IMR-90 (cell line): ENCODE measurements around the gene KRTAP5-9. TPM values are rescaled to one million over a fixed set of nuclear protein-coding genes. Genes with fewer than 3 reads are reported as not detected.

Experiments used
- ATAC-seq: fragments of 200-7000 bp; cut with Tn5 transposase; 2 replicates; pipeline ENCODE4 v1.9.1; 2020; ENCODE audit warnings: low read depth, mild to moderate bottlenecking, moderate library complexity
- BruUV-seq: library from RNA; stranded (reverse); fragments of 400-500 nt; replicated peaks from 2 replicates; lab custom pipeline; 2021; lab: Mats Ljungman, UMichigan
- CTCF ChIA-PET: fragments of 300-600 bp; formaldehyde crosslinking; extraction: SDS; loops from one replicate; lab custom pipeline; 2021; ENCODE audit warnings: antibody characterized with exemption; lab: Yijun Ruan, JAX
- POLR2A ChIA-PET: fragments of 300-600 bp; sonication (Branson Sonifier 250); formaldehyde crosslinking; loops from one replicate; lab custom pipeline; 2022; ENCODE audit warnings: antibody characterized with exemption; ENCODE audit not compliant: unreplicated experiment; lab: Charles Lee
- DNase-seq: peaks from one replicate; pipeline ENCODE4 v3.0.0; 2013
- H2AFZ ChIP-seq: replicated peaks from 2 replicates; pipeline ENCODE3; 2013; ENCODE audit warnings: low read length, mild to moderate bottlenecking; ENCODE audit not compliant: poor library complexity
- H2AK5ac ChIP-seq: 2 replicates; pipeline ENCODE4 v1.6.1; 2013; ENCODE audit warnings: low read depth, low read length, inconsistent platforms
- H2AK9ac ChIP-seq: replicated peaks from 2 replicates; pipeline ENCODE3; 2013; ENCODE audit warnings: mild to moderate bottlenecking, low read depth, low read length, moderate library complexity; ENCODE audit not compliant: poor library complexity
- H2BK120ac ChIP-seq: 2 replicates; pipeline ENCODE4 v1.6.1; 2013; ENCODE audit warnings: low read depth, low read length, inconsistent platforms
- H2BK15ac ChIP-seq: 3 replicates; pipeline ENCODE4 v1.6.1; 2013; ENCODE audit warnings: low read depth, low read length, inconsistent platforms
- H2BK20ac ChIP-seq: 2 replicates; pipeline ENCODE4 v1.6.1; 2013; ENCODE audit warnings: low read depth, mild to moderate bottlenecking, inconsistent platforms, low read length, moderate library complexity
- H2BK5ac ChIP-seq: 2 replicates; pipeline ENCODE4 v1.6.1; 2013; ENCODE audit warnings: mild to moderate bottlenecking, low read depth, low read length, inconsistent platforms; ENCODE audit not compliant: poor library complexity, severe bottlenecking
- H3K14ac ChIP-seq: replicated peaks from 2 replicates; pipeline ENCODE4 v1.6.1; 2013; ENCODE audit warnings: low read depth, low read length, inconsistent platforms
- H3K18ac ChIP-seq: 2 replicates; pipeline ENCODE4 v1.6.1; 2013; ENCODE audit warnings: low read depth, low read length, control low read depth
- H3K23ac ChIP-seq: 2 replicates; pipeline ENCODE4 v1.6.1; 2013; ENCODE audit warnings: low read depth, low read length, inconsistent platforms
- H3K27ac ChIP-seq: 2 replicates; pipeline ENCODE4 v1.5.1; 2013; ENCODE audit warnings: mild to moderate bottlenecking, control low read depth, low read length; ENCODE audit not compliant: insufficient read depth
- H3K27me3 ChIP-seq: 2 replicates; pipeline ENCODE4 v1.6.1; 2013; ENCODE audit warnings: low read length; ENCODE audit not compliant: control insufficient read depth, insufficient read depth
- H3K36me3 ChIP-seq: 2 replicates; pipeline ENCODE4 v1.6.1; 2013; ENCODE audit warnings: low read length, mixed read lengths; ENCODE audit not compliant: control insufficient read depth, insufficient read depth
- H3K4ac ChIP-seq: 2 replicates; pipeline ENCODE4 v1.6.1; 2013; ENCODE audit warnings: low read depth, low read length, inconsistent platforms
- H3K4me1 ChIP-seq: 2 replicates; pipeline ENCODE4 v1.6.1; 2013; ENCODE audit warnings: low read length, mixed read lengths; ENCODE audit not compliant: control insufficient read depth, insufficient read depth
- H3K4me2 ChIP-seq: 2 replicates; pipeline ENCODE4 v1.6.1; 2013; ENCODE audit warnings: low read depth, mild to moderate bottlenecking, control low read depth, low read length, moderate library complexity
- H3K4me3 ChIP-seq: 2 replicates; pipeline ENCODE4 v1.5.1; 2013; ENCODE audit warnings: low read depth, mild to moderate bottlenecking, control low read depth, low read length, moderate library complexity; ENCODE audit not compliant: insufficient read depth
- H3K56ac ChIP-seq: 2 replicates; pipeline ENCODE4 v1.6.1; 2013; ENCODE audit warnings: low read length, inconsistent platforms; ENCODE audit not compliant: insufficient read depth; ENCODE audit errors: extremely low read depth
- H3K79me1 ChIP-seq, 2 experiments: 2 replicates each; pipeline ENCODE4 v1.6.1; 2013; ENCODE audit warnings: low read length in 2 of 2, inconsistent platforms in 1 of 2, low read depth in 1 of 2
- H3K9ac ChIP-seq: 2 replicates; pipeline ENCODE4 v1.6.1; 2013; ENCODE audit warnings: low read depth, low read length, control low read depth
- H3K9me1 ChIP-seq: 2 replicates; pipeline ENCODE4 v1.6.1; 2013; ENCODE audit warnings: low read length, inconsistent platforms; ENCODE audit not compliant: insufficient read depth
- H3K9me3 ChIP-seq: 2 replicates; pipeline ENCODE4 v1.6.1; 2013; ENCODE audit warnings: low read length; ENCODE audit not compliant: control insufficient read depth, insufficient read depth
- H4K20me1 ChIP-seq: 2 replicates; pipeline ENCODE4 v1.6.1; 2013; ENCODE audit warnings: low read length, inconsistent platforms; ENCODE audit not compliant: insufficient read depth
- H4K5ac ChIP-seq: 2 replicates; pipeline ENCODE4 v1.6.1; 2013; ENCODE audit warnings: mild to moderate bottlenecking, low read depth, low read length, control low read depth
- H4K8ac ChIP-seq, 2 experiments: 2 replicates each; pipeline ENCODE4 v1.6.1; 2013; ENCODE audit warnings: low read depth in 2 of 2, low read length in 2 of 2, control low read depth in 1 of 2, inconsistent platforms in 1 of 2
- H4K91ac ChIP-seq: 2 replicates; pipeline ENCODE4 v1.6.1; 2013; ENCODE audit warnings: low read depth, low read length, inconsistent platforms; ENCODE audit not compliant: insufficient read depth
- BHLHE40 ChIP-seq: fragments of 150-350 bp; IDR thresholded peaks from 2 replicates; pipeline ENCODE4 v1.6.1; 2016; ENCODE audit warnings: mild to moderate bottlenecking, low read depth, low read length
- CEBPB ChIP-seq: IDR thresholded peaks from 2 replicates; pipeline ENCODE4 v1.6.1; 2012; ENCODE audit warnings: low read depth, low read length, improper control_type of control experiment
- CHD1 ChIP-seq: IDR thresholded peaks from 2 replicates; pipeline ENCODE4 v1.6.1; 2012; ENCODE audit warnings: low read depth, low read length, improper control_type of control experiment
- FOS ChIP-seq: fragments of 150-350 bp; IDR thresholded peaks from 2 replicates; pipeline ENCODE4 v1.6.1; 2016; ENCODE audit warnings: low read depth, low read length
- MAFK ChIP-seq: IDR thresholded peaks from 2 replicates; pipeline ENCODE4 v1.6.1; 2012; ENCODE audit warnings: low read depth, low read length, improper control_type of control experiment
- MAZ ChIP-seq: IDR thresholded peaks from 2 replicates; pipeline ENCODE4 v1.6.1; 2012; ENCODE audit warnings: low read depth, mild to moderate bottlenecking, low read length, improper control_type of control experiment, moderate library complexity, borderline replicate concordance
- MXI1 ChIP-seq: IDR thresholded peaks from 2 replicates; pipeline ENCODE4 v1.6.1; 2012; ENCODE audit warnings: low read depth, mild to moderate bottlenecking, low read length, moderate library complexity, borderline replicate concordance
- NFE2L2 ChIP-seq: fragments of 150-350 bp; IDR thresholded peaks from 2 replicates; pipeline ENCODE4 v1.6.1; 2016; ENCODE audit warnings: low read depth, mild to moderate bottlenecking, low read length
- POLR2A ChIP-seq: IDR thresholded peaks from 2 replicates; pipeline ENCODE4 v1.6.1; 2012; ENCODE audit warnings: mild to moderate bottlenecking, low read depth, low read length
- RAD21 ChIP-seq: IDR thresholded peaks from 2 replicates; pipeline ENCODE4 v1.6.1; 2012; ENCODE audit warnings: low read length, improper control_type of control experiment
- RCOR1 ChIP-seq: IDR thresholded peaks from 2 replicates; pipeline ENCODE4 v1.6.1; 2012; ENCODE audit warnings: mild to moderate bottlenecking, low read length, improper control_type of control experiment; ENCODE audit not compliant: insufficient replicate concordance
- RFX5 ChIP-seq: IDR thresholded peaks from 2 replicates; pipeline ENCODE4 v1.8.0; 2012; ENCODE audit warnings: low read depth, mild to moderate bottlenecking, low read length, moderate library complexity
- SMC3 ChIP-seq: fragments of 150-350 bp; IDR thresholded peaks from 2 replicates; pipeline ENCODE4 v1.6.1; 2016; ENCODE audit warnings: low read depth, mild to moderate bottlenecking, antibody characterized with exemption, low read length, moderate library complexity
- WGBS, 2 experiments: methylation state at CpG; one replicate each; pipeline versions ENCODE4 v1.1.5 to v1.1.7; 2013; ENCODE audit warnings: missing lambda C conversion rate in 2 of 2; ENCODE audit not compliant: insufficient read length in 1 of 2; ENCODE audit errors: extremely low coverage in 2 of 2; 5-methylcytosine and 5-hydroxymethylcytosine counted together
- dilution Hi-C: fragments of 300-500 bp; cut with HindIII; formaldehyde crosslinking; loops from one replicate; pipeline ENCODE4 v1.14.3; 2018; ENCODE audit warnings: low sequenced_read_pairs; ENCODE audit not compliant: unreplicated experiment
- in situ Hi-C: fragments of 300-500 bp; cut with MboI; formaldehyde crosslinking; loops from 3 replicates; pipeline ENCODE4 v1.14.3; 2019; ENCODE audit warnings: low sequenced_read_pairs, inconsistent platforms, mixed read lengths
- intact Hi-C: fragments of 100-400 bp; cut with micrococcal nuclease; formaldehyde crosslinking; loops from 2 replicates; pipeline ENCODE4 v1.10.0; 2022
- polyA plus RNA-seq, 3 experiments: library from polyadenylated mRNA; depleted of rRNA; stranded (reverse); fragments of >200 nt; gene quantifications; 2 replicates each; pipeline ENCODE4 v1.2.3, GENCODE V29; 2012; ENCODE audit warnings: low replicate concordance in 1 of 3
- total RNA-seq: library from RNA; depleted of rRNA; stranded (reverse); fragments of >200 nt; gene quantifications from 2 replicates; pipeline ENCODE4 v1.2.3, GENCODE V29; 2012
- TF ChIP-seq, protein P1 (sequence below): fragments of 150-350 bp; IDR thresholded peaks from 2 replicates; pipeline ENCODE4 v1.6.1; 2017; ENCODE audit warnings: mild to moderate bottlenecking, antibody characterized with exemption, low read length, low read depth
- TF ChIP-seq, protein P2 (sequence below): fragments of 150-350 bp; IDR thresholded peaks from 2 replicates; pipeline ENCODE4 v1.6.1; 2016; ENCODE audit warnings: low read depth, mild to moderate bottlenecking, low read length, moderate library complexity, borderline replicate concordance
- TF ChIP-seq, protein P3 (sequence below): conservative IDR thresholded peaks from 2 replicates; pipeline ENCODE4 v1.5.1; 2012; ENCODE audit warnings: mild to moderate bottlenecking, low read depth, low read length, improper control_type of control experiment

The KRTAP5-9 gene
- total and polyA plus RNA-seq, 2 of the 4 experiments (the other 2 are of a cell fraction): 0.09 TPM; not detected in 1

DNA sequence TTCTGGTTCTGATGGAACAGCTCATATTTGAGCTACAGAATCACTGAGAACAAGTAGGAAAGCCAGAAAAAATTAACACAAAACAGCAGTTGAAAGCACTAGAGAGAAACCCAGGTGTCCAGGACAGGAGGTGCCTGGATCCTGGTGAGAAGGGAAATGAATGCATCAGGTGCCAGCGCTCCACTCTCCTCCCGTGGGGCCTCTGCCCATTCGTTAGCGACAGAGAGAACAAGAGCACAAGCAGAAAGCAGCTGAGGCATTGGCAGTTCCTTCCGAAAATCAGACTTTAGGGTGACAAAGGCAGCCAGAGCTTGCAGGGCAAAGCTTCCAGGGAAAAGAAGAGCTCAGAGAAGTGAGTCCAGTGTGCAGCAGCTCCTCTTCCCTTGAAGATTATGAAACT, 41.1 kb upstream of the KRTAP5-9 start:
- in situ Hi-C loops: no loop called here
- Histone ChIP-seq H3K18ac (no peak overlapping the region), H4K8ac (no peak overlapping the region), H4K5ac (no peak overlapping the region), H2AK9ac (no peak overlapping the region), H3K14ac (no peak overlapping the region), H4K91ac (no peak overlapping the region), H3K56ac (no peak overlapping the region), H2BK15ac (no peak overlapping the region), H2BK5ac (no peak overlapping the region), H3K9me3 (peaks cover 12% of the 10 kb centered on the region), H4K20me1 (no peaks in the 10 kb centered on the region), H3K4ac (no peak overlapping the region), H2BK20ac (no peak overlapping the region), H3K9ac (no peak overlapping the region), H3K36me3 (peaks cover 10% of the 10 kb centered on the region; the same call in 1 of the 2 replicates), H3K79me1 (no peaks in the 10 kb centered on the region), H3K9me1 (no peaks in the 10 kb centered on the region), H3K23ac (no peak overlapping the region), H3K4me3 (no peak overlapping the region), H3K27me3 (no peaks in the 10 kb centered on the region), H3K4me2 (no peak overlapping the region), H2AFZ (no peak overlapping the region), H3K27ac (no peak overlapping the region), H2AK5ac (no peak overlapping the region), H3K4me1 (no peaks in the 10 kb centered on the region), H2BK120ac (no peak overlapping the region)
- intact Hi-C loops: no loop called here
- BruUV-seq: no TSS peak
- CTCF ChIA-PET: no interaction called here
- ATAC-seq (no peak), DNase-seq (no peak)
- dilution Hi-C loops: no loop called here
- POLR2A ChIA-PET: no interaction called here
- no peak for TF ChIP-seq CHD1
- no peak for TF ChIP-seq MAZ
- no peak for TF ChIP-seq RAD21
- no peak for TF ChIP-seq MXI1
- no peak for TF ChIP-seq POLR2A
- no peak for TF ChIP-seq RFX5
- no peak for TF ChIP-seq CEBPB
- TF ChIP-seq, protein P1, sequence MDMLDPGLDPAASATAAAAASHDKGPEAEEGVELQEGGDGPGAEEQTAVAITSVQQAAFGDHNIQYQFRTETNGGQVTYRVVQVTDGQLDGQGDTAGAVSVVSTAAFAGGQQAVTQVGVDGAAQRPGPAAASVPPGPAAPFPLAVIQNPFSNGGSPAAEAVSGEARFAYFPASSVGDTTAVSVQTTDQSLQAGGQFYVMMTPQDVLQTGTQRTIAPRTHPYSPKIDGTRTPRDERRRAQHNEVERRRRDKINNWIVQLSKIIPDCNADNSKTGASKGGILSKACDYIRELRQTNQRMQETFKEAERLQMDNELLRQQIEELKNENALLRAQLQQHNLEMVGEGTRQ: no peak
- no peak for TF ChIP-seq BHLHE40
- TF ChIP-seq FOS: no peak
- TF ChIP-seq MAFK: no peak
- TF ChIP-seq RCOR1: no peak
- no peak for TF ChIP-seq SMC3
- TF ChIP-seq NFE2L2: no peak
- TF ChIP-seq, protein P2, sequence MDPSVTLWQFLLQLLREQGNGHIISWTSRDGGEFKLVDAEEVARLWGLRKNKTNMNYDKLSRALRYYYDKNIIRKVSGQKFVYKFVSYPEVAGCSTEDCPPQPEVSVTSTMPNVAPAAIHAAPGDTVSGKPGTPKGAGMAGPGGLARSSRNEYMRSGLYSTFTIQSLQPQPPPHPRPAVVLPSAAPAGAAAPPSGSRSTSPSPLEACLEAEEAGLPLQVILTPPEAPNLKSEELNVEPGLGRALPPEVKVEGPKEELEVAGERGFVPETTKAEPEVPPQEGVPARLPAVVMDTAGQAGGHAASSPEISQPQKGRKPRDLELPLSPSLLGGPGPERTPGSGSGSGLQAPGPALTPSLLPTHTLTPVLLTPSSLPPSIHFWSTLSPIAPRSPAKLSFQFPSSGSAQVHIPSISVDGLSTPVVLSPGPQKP: no peak
- TF ChIP-seq, protein P3, sequence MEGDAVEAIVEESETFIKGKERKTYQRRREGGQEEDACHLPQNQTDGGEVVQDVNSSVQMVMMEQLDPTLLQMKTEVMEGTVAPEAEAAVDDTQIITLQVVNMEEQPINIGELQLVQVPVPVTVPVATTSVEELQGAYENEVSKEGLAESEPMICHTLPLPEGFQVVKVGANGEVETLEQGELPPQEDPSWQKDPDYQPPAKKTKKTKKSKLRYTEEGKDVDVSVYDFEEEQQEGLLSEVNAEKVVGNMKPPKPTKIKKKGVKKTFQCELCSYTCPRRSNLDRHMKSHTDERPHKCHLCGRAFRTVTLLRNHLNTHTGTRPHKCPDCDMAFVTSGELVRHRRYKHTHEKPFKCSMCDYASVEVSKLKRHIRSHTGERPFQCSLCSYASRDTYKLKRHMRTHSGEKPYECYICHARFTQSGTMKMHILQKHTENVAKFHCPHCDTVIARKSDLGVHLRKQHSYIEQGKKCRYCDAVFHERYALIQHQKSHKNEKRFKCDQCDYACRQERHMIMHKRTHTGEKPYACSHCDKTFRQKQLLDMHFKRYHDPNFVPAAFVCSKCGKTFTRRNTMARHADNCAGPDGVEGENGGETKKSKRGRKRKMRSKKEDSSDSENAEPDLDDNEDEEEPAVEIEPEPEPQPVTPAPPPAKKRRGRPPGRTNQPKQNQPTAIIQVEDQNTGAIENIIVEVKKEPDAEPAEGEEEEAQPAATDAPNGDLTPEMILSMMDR: no peak
- 86% methylated on average over 5 of the region's 5 CpGs; no CpG with 5 or more reads in 1 of the 2 experiments for WGBS, 2 experiments
